Body of pancreas (tissue), 4 donors: ENCODE data around the gene RAB3GAP2. TPM values are rescaled to one million over a fixed set of nuclear protein-coding genes. Genes with fewer than 3 reads are reported as not detected.
"Not testable (repeated sequence)": the region's sequence is repeated elsewhere in the genome, so short reads cannot be mapped to it uniquely, and the experiment has no call there.

Experiments used
- ATAC-seq: fragments of 150-250 bp; one replicate; pipeline ENCODE4 v1.9.1; 2016
- DNase-seq, 4 donors: peaks; one replicate each; pipeline ENCODE4 v3.0.0-alpha.2; 2019
- H3K27ac ChIP-seq, 4 donors: fragments of 200-600 bp; sonication (generic); 1 replicate in 3 of 4; 2 replicates in 1 of 4; pipeline versions ENCODE4 v1.5.1 to v1.6.1; 2016 to 2019; ENCODE audit warnings: mild to moderate bottlenecking in 1 of 4, mixed read lengths in 1 of 4, moderate library complexity in 1 of 4
- H3K27me3 ChIP-seq, 2 donors: fragments of 200-600 bp; sonication (generic); one replicate each; pipeline ENCODE4 v1.6.0; 2016; ENCODE audit warnings: mild to moderate bottlenecking in 1 of 2
- H3K36me3 ChIP-seq, 2 donors: fragments of 200-600 bp; sonication (generic); replicated peaks in 1 of 2; 2 replicates each; pipeline ENCODE4 v1.5.1; 2016; ENCODE audit warnings: low read depth in 2 of 2; ENCODE audit not compliant: insufficient read depth in 1 of 2
- H3K4me1 ChIP-seq: fragments of 200-600 bp; sonication (generic); one replicate; pipeline ENCODE4 v1.6.0; 2016
- H3K4me3 ChIP-seq, 2 donors: fragments of 200-600 bp; sonication (generic); 1 replicate in 1 of 2; 2 replicates in 1 of 2; pipeline ENCODE4 v1.5.1; 2016 to 2019
- H3K9me3 ChIP-seq, 3 donors: fragments of 200-600 bp; sonication (generic); 1 replicate in 2 of 3; 2 replicates in 1 of 3; pipeline ENCODE4 v1.5.1; 2016
- POLR2A ChIP-seq, 3 donors: fragments of 450-650 bp; IDR thresholded peaks; one replicate each; pipeline ENCODE4 v1.6.1; 2016; ENCODE audit warnings: antibody characterized with exemption in 3 of 3, mild to moderate bottlenecking in 2 of 3
- WGBS, 2 donors: methylation state at CpG; one replicate each; pipeline ENCODE4 v1.1.5; 2017; 5-methylcytosine and 5-hydroxymethylcytosine counted together
- intact Hi-C: fragments of 100-400 bp; cut with DNase I; formaldehyde crosslinking; loops from one replicate; pipeline ENCODE4 v1.15.1; 2023
- total RNA-seq, 2 donors: library from RNA; depleted of rRNA; stranded (reverse); fragments of >200 nt; gene quantifications; one replicate each; pipeline ENCODE4 v1.1.0, GENCODE V29; 2016
- TF ChIP-seq, protein P1 (sequence below), 7 experiments: fragments of 450-650 bp in 4 of 7; fragments of 200-600 bp in 3 of 7; sonication (generic) in 3 of 7; IDR thresholded peaks; one replicate each; pipeline ENCODE4 v1.5.1; 2016 to 2019; ENCODE audit warnings: antibody characterized with exemption in 7 of 7

The RAB3GAP2 gene
- total RNA-seq, 2 donors from 2014 or later, result 14.5 to 17.5 TPM

GRCh38 chr1:220243947-220244346 lies 28.3 kb downstream of the RAB3GAP2 start:
- DNase-seq (no peak), ATAC-seq (no peak)
- H3K9me3 ChIP-seq, result peaks cover 0 to 3% (median 0%) of the 10 kb centered on the region in 3 donors
- H3K27me3 ChIP-seq, result no peaks in the 10 kb centered on the region
- WGBS, 2 donors, result 85 to 89% methylated on average over 2 of the region's 2 CpGs
- peaks cover 17% of the 10 kb centered on the region for H3K4me1 ChIP-seq
- no peak overlapping the region for H3K27ac ChIP-seq
- H3K4me3 ChIP-seq, result no peak overlapping the region
- intact Hi-C loops, result no loop called here
- H3K36me3 ChIP-seq, result no peaks in the 10 kb centered on the region
- TF ChIP-seq, protein P1, sequence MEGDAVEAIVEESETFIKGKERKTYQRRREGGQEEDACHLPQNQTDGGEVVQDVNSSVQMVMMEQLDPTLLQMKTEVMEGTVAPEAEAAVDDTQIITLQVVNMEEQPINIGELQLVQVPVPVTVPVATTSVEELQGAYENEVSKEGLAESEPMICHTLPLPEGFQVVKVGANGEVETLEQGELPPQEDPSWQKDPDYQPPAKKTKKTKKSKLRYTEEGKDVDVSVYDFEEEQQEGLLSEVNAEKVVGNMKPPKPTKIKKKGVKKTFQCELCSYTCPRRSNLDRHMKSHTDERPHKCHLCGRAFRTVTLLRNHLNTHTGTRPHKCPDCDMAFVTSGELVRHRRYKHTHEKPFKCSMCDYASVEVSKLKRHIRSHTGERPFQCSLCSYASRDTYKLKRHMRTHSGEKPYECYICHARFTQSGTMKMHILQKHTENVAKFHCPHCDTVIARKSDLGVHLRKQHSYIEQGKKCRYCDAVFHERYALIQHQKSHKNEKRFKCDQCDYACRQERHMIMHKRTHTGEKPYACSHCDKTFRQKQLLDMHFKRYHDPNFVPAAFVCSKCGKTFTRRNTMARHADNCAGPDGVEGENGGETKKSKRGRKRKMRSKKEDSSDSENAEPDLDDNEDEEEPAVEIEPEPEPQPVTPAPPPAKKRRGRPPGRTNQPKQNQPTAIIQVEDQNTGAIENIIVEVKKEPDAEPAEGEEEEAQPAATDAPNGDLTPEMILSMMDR (IDR thresholded peaks at IDR 0.05), result no peak
- TF ChIP-seq POLR2A (IDR thresholded peaks at IDR 0.05), result no peak

DNA sequence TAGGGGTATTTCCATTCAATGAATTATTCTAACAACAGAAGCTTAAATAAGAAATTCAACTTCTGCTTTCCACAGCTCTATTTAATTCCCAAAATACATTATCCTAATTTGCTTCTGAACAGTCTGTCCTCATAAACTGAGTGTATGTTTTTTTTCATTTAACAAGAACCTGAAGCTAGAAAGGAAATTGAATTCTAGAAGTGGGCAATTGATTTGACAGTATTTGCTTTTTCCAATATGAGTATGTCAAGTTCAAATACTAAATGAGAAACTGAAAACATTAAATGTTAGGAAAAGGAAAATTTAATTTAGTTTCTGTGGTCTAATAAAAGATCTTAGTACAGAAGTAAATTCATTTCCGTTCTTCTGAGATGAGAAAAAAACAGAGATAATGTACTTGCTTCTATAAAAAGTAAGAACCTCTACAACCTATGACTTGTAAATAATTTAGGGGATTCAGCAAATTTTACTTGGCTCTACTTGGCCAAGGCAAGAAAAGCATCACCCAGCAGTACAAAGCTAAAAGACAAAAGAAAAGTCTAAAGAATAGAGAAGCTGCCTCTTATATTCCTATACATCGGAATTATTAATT lies 31.1 kb downstream of the RAB3GAP2 start:
- TF ChIP-seq POLR2A (IDR thresholded peaks at IDR 0.05), result no peak
- TF ChIP-seq, protein P1 (IDR thresholded peaks at IDR 0.05), result no peak
- DNase-seq (no peak), ATAC-seq (no peak)
- no peaks in the 10 kb centered on the region for H3K36me3 ChIP-seq
- WGBS, 2 donors, result 78 to 85% methylated on average over 2 of the region's 2 CpGs
- no peak overlapping the region for H3K4me3 ChIP-seq
- no peaks in the 10 kb centered on the region for H3K27me3 ChIP-seq
- intact Hi-C loops, result no loop called here
- H3K4me1 ChIP-seq, result peaks cover 17% of the 10 kb centered on the region
- no peak overlapping the region for H3K27ac ChIP-seq
- H3K9me3 ChIP-seq, result no peaks in the 10 kb centered on the region

DNA sequence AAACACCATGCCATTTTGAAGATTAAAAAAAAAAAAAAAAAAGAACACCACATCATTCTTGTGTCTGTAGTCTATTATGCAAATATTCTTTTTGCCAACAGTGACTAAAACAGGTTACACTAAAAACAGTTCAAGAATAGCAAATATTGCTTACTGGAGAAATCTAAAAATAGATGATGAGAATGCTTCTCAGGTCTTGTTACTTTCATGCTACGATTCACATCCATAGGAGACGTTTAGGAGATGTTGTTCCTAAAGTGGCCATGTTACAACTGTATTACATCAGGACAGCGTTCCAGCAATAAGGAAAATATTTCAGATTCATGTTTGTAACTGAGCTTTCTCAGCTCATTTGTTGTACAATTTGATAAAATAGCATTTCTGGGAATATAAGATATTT lies 32.3 kb downstream of the RAB3GAP2 start:
- DNase-seq, result no peak
- ATAC-seq, result no peak
- H3K4me3 ChIP-seq, result no peak overlapping the region
- H3K27ac ChIP-seq, result no peak overlapping the region
- WGBS, 2 donors, result 74 to 75% methylated on average over 3 of the region's 3 CpGs
- peaks cover 21% of the 10 kb centered on the region for H3K4me1 ChIP-seq
- H3K27me3 ChIP-seq, result no peaks in the 10 kb centered on the region
- intact Hi-C loops, result no loop called here
- no peaks in the 10 kb centered on the region for H3K36me3 ChIP-seq
- no peak for TF ChIP-seq POLR2A (IDR thresholded peaks at IDR 0.05)
- TF ChIP-seq, protein P1 (IDR thresholded peaks at IDR 0.05), result no peak
- no peaks in the 10 kb centered on the region for H3K9me3 ChIP-seq

DNA sequence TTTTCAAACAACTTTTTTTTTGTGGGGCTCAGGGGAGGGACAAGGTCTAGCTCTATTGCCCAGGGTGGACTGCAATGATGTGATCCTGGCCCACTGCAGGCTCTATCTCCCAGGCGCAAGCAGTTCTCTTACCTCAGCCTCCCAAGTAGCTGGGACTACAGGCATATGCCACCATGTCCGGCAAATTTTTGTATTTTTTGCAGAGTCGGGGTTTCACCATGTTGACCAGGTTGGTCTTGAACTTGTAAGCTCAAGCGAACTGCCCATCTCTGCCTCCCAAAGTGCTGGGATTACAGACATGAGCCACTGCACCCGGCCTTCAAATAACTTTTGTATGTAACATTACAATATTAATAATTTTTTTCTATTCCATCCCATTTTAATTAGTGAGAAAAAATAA lies 33.0 kb downstream of the RAB3GAP2 start:
- WGBS, 2 donors, result 95 to 96% methylated on average over 5 of the region's 5 CpGs
- no peaks in the 10 kb centered on the region for H3K36me3 ChIP-seq
- no peak for DNase-seq
- no peak for ATAC-seq
- TF ChIP-seq, protein P1 (IDR thresholded peaks at IDR 0.05), result no peak
- TF ChIP-seq POLR2A (IDR thresholded peaks at IDR 0.05), result no peak
- no peaks in the 10 kb centered on the region for H3K27me3 ChIP-seq
- no peak overlapping the region for H3K27ac ChIP-seq
- H3K4me3 ChIP-seq, result no peak overlapping the region
- intact Hi-C loops, result no loop called here
- no peaks in the 10 kb centered on the region for H3K9me3 ChIP-seq
- H3K4me1 ChIP-seq, result peaks cover 21% of the 10 kb centered on the region

DNA sequence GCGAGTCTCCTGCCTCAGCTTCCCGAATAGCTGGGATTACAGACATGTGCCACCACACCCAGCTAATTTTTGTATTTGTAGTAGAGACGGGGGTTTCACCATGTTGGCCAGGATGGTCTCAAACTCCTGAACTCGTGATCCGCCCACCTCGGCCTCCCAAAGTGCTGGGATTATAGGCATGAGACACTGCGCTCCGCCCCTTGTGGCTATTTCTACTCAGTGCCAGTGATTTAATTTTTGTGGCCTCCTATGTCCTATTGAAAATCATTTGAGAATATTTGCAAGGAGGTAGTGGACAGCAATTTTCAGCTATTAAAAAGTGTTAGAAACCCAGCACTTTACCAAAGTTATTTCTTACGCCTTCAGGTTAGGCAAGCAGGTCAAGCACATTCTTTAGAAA lies 36.0 kb downstream of the RAB3GAP2 start:
- H3K36me3 ChIP-seq, ATAC-seq, H3K4me3 ChIP-seq, H3K9me3 ChIP-seq, intact Hi-C loops, H3K27me3 ChIP-seq, H3K27ac ChIP-seq, DNase-seq: not testable (repeated sequence)
- H3K4me1 ChIP-seq, result peaks cover 18% of the 10 kb centered on the region
- WGBS, 2 donors, result 99 to 100% methylated on average over 9 of the region's 9 CpGs
